Stimulated activated CD4-positive, alpha-beta T cell treated with anti-CD3 and anti-CD28 coated beads, Interleukin-1b, Interleukin-23, amount 100 ng/mL, for 4 hours (primary cell): ENCODE measurements around the gene MGAM2.

Experiments
- DNase-seq, 2 donors: peaks; one replicate each; pipeline ENCODE4 v3.0.0-alpha.2; 2020; ENCODE audit warnings: low read depth in 2 of 2

The MGAM2 gene

GRCh38 chr7:142176901-142177300 lies 65.4 kb downstream of the MGAM2 start:
- no peak for DNase-seq

GRCh38 chr7:142177869-142178268 lies 66.4 kb downstream of the MGAM2 start:
- DNase-seq, result no peak

GRCh38 chr7:142180426-142180825 lies 68.9 kb downstream of the MGAM2 start:
- no peak for DNase-seq

- DNase-seq, result no peak
Observed at GRCh38 chr7:142181211-142181610, 69.7 kb downstream of the MGAM2 start.

GRCh38 chr7:142181966-142182365 lies 70.4 kb downstream of the MGAM2 start:
- DNase-seq, result no peak

- DNase-seq, result no peak
Observed at GRCh38 chr7:142185069-142185468, 73.6 kb downstream of the MGAM2 start.

- DNase-seq, result no peak
Observed at GRCh38 chr7:142185801-142186200, 74.3 kb downstream of the MGAM2 start.

GRCh38 chr7:142188154-142188553 lies 76.6 kb downstream of the MGAM2 start:
- no peak for DNase-seq

GRCh38 chr7:142188846-142189245 lies 77.3 kb downstream of the MGAM2 start:
- DNase-seq, result no peak

- no peak for DNase-seq
Observed at GRCh38 chr7:142194201-142194600, 82.7 kb downstream of the MGAM2 start.

- no peak for DNase-seq
Observed at GRCh38 chr7:142196066-142196840, 84.7 kb downstream of the MGAM2 start.

GRCh38 chr7:142200206-142200605 lies 88.7 kb downstream of the MGAM2 start:
- no peak for DNase-seq

- no peak for DNase-seq
Observed at GRCh38 chr7:142228537-142229104, 117.1 kb downstream of the MGAM2 start.

GRCh38 chr7:142231716-142232115 lies 120.2 kb downstream of the MGAM2 start:
- no peak for DNase-seq

GRCh38 chr7:142240546-142240945 lies 129.0 kb downstream of the MGAM2 start:
- DNase-seq, result no peak

- DNase-seq, result no peak
Observed at GRCh38 chr7:142243823-142244222, 132.3 kb downstream of the MGAM2 start.

- DNase-seq, result no peak
Observed at GRCh38 chr7:142248166-142249160, 136.9 kb downstream of the MGAM2 start.

GRCh38 chr7:142249918-142250317 lies 138.4 kb downstream of the MGAM2 start:
- no peak for DNase-seq

GRCh38 chr7:142250705-142251104 lies 139.2 kb downstream of the MGAM2 start:
- no peak for DNase-seq

GRCh38 chr7:142257958-142258357 lies 146.4 kb downstream of the MGAM2 start, which contains the start of gene PRSS58:
TSS of gene PRSS58 (minus strand) at chr7:142258058. CDS start at chr7:142257707, 351 bp downstream.
- DNase-seq, result no peak

GRCh38 chr7:142263598-142264380 lies 152.3 kb downstream of the MGAM2 start:
- DNase-seq, result no peak
